ENCODE measurements around the gene DUSP2. TPM values are rescaled to one million over a fixed set of nuclear protein-coding genes. Genes with fewer than 3 reads are reported as not detected.

Gene DUSP2
- total and polyA plus RNA-seq, 2 donors (not counting 1 experiment from before 2014, with no cell fraction given): 0.17 to 0.33 TPM

- H3K4me2 ChIP-seq (ENCODE audit: extremely low read depth, insufficient read depth, low read length): no peak overlapping the region
- DNase-seq (ENCODE audit: low read depth in 2 of 2): no peak
- peaks cover 4% of the 10 kb centered on the region for H3K27me3 ChIP-seq (ENCODE audit: control insufficient read depth, insufficient read depth, low read length)
- no peaks in the 10 kb centered on the region for H3K79me2 ChIP-seq (ENCODE audit: control insufficient read depth, insufficient read depth, low read length)
- H2AFZ ChIP-seq (ENCODE audit: low read length): no peak overlapping the region
- H3K36me3 ChIP-seq (ENCODE audit: control insufficient read depth, insufficient read depth, low read length): no peaks in the 10 kb centered on the region
- H4K20me1 ChIP-seq (ENCODE audit: control insufficient read depth, extremely low read depth, insufficient read depth, low read length): no peaks in the 10 kb centered on the region
- no peak overlapping the region for H3K4me3 ChIP-seq (replicated peaks in 1 of 4; ENCODE audit: control extremely low read depth in 1 of 4, insufficient read depth in 1 of 4, low read depth in 3 of 4, low read length in 4 of 4)
- no peak overlapping the region for H3K9ac ChIP-seq (ENCODE audit: insufficient read depth, low read length)
- no peak for TF ChIP-seq EZH2 (IDR thresholded peaks at IDR 0.05; ENCODE audit: low read length, missing control alignments)
- no peak for TF ChIP-seq CTCF (conservative IDR thresholded peaks at IDR 0.05 in 1 of 2, IDR thresholded peaks at IDR 0.05 in 1 of 2; ENCODE audit: low read depth in 1 of 2, low read length in 2 of 2)
- no peak overlapping the region for H3K27ac ChIP-seq (ENCODE audit: insufficient read depth, low read length)
- H3K9me3 ChIP-seq (ENCODE audit: control insufficient read depth, insufficient read depth, low read depth, low read length): no peaks in the 10 kb centered on the region
- peaks cover 4% of the 10 kb centered on the region for H3K4me1 ChIP-seq (ENCODE audit: control insufficient read depth, extremely low read depth, insufficient read depth, low read length)
Observed at GRCh38 chr2:96151595-96152303, 6.5 kb upstream of the DUSP2 start.

DNA sequence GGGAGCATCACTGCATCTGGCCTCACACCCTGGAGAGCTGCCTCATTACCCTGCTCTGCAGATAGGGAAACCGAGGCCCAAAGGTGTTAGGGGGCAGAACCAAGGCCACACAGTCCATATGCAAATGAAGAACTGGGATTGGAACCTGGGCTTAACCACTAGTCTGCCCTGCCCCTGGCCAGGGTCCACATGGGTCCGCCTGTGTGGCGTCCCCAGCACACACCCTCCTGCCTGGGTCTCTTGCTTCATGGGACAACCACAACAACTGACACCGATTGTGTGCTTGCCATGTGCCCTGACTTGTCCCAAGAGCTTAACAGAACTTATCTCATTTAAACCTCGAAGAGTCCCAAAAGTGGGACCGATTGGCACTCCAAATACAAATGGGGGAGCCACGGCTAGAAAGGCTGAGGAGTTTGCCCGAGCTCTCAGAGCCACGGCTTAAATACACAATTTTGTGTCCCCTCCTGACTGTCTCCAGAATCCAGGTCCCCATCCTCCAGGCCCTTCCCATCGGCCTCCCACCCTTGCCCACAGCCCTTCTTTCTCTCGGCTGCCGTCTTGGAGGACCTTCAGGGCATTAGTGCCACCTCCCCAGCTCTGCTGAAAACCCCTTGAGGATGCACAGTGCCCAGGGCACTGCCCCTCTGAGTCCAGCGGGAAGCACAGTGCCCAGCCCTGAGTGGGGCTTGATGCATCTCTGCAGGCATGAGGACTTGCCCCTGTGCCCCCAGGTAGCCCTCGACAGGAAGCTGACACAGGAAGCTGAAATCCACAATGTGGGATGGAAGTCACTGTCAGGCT lies 5.8 kb upstream of the DUSP2 start:
- TF ChIP-seq CTCF (conservative IDR thresholded peaks at IDR 0.05 in 1 of 2, IDR thresholded peaks at IDR 0.05 in 1 of 2; ENCODE audit: low read depth in 1 of 2, low read length in 2 of 2): no peak
- TF ChIP-seq EZH2 (IDR thresholded peaks at IDR 0.05; ENCODE audit: low read length, missing control alignments): no peak
- Histone ChIP-seq H3K4me3 (replicated peaks in 1 of 4; ENCODE audit: control extremely low read depth in 1 of 4, insufficient read depth in 1 of 4, low read depth in 3 of 4, low read length in 4 of 4) (no peak overlapping the region), H3K4me2 (ENCODE audit: extremely low read depth, insufficient read depth, low read length) (no peak overlapping the region), H3K27me3 (ENCODE audit: control insufficient read depth, insufficient read depth, low read length) (peaks cover 4% of the 10 kb centered on the region), H2AFZ (ENCODE audit: low read length) (no peak overlapping the region), H3K9me3 (ENCODE audit: control insufficient read depth, insufficient read depth, low read depth, low read length) (no peaks in the 10 kb centered on the region), H3K79me2 (ENCODE audit: control insufficient read depth, insufficient read depth, low read length) (no peaks in the 10 kb centered on the region), H3K9ac (ENCODE audit: insufficient read depth, low read length) (no peak overlapping the region), H3K36me3 (ENCODE audit: control insufficient read depth, insufficient read depth, low read length) (no peaks in the 10 kb centered on the region), H4K20me1 (ENCODE audit: control insufficient read depth, extremely low read depth, insufficient read depth, low read length) (no peaks in the 10 kb centered on the region), H3K4me1 (ENCODE audit: control insufficient read depth, extremely low read depth, insufficient read depth, low read length) (peaks cover 4% of the 10 kb centered on the region), H3K27ac (ENCODE audit: insufficient read depth, low read length) (no peak overlapping the region)
- DNase-seq (ENCODE audit: low read depth in 2 of 2): no peak

- Histone ChIP-seq H3K4me3 (replicated peaks in 1 of 4; ENCODE audit: control extremely low read depth in 1 of 4, insufficient read depth in 1 of 4, low read depth in 3 of 4, low read length in 4 of 4) (no peak overlapping the region), H3K27ac (ENCODE audit: insufficient read depth, low read length) (no peak overlapping the region), H3K79me2 (ENCODE audit: control insufficient read depth, insufficient read depth, low read length) (no peaks in the 10 kb centered on the region), H3K9ac (ENCODE audit: insufficient read depth, low read length) (no peak overlapping the region), H3K27me3 (ENCODE audit: control insufficient read depth, insufficient read depth, low read length) (peaks cover 4% of the 10 kb centered on the region), H3K4me1 (ENCODE audit: control insufficient read depth, extremely low read depth, insufficient read depth, low read length) (peaks cover 4% of the 10 kb centered on the region), H3K36me3 (ENCODE audit: control insufficient read depth, insufficient read depth, low read length) (no peaks in the 10 kb centered on the region), H3K4me2 (ENCODE audit: extremely low read depth, insufficient read depth, low read length) (no peak overlapping the region), H2AFZ (ENCODE audit: low read length) (no peak overlapping the region), H3K9me3 (ENCODE audit: control insufficient read depth, insufficient read depth, low read depth, low read length) (no peaks in the 10 kb centered on the region), H4K20me1 (ENCODE audit: control insufficient read depth, extremely low read depth, insufficient read depth, low read length) (no peaks in the 10 kb centered on the region)
- no peak for DNase-seq (ENCODE audit: low read depth in 2 of 2)
- TF ChIP-seq CTCF (conservative IDR thresholded peaks at IDR 0.05 in 1 of 2, IDR thresholded peaks at IDR 0.05 in 1 of 2; ENCODE audit: low read depth in 1 of 2, low read length in 2 of 2): no peak
- TF ChIP-seq EZH2 (IDR thresholded peaks at IDR 0.05; ENCODE audit: low read length, missing control alignments): no peak
Observed at GRCh38 chr2:96150007-96150640, 4.9 kb upstream of the DUSP2 start.

All from fibroblast of lung (primary cell).